Measurements from ENCODE around the gene INPP4B. TPM values are rescaled to one million over a fixed set of nuclear protein-coding genes. Genes with fewer than 3 reads are reported as not detected.

INPP4B gene
- total RNA-seq, 1 experiment from 2014 or later = 0.07 TPM

DNA sequence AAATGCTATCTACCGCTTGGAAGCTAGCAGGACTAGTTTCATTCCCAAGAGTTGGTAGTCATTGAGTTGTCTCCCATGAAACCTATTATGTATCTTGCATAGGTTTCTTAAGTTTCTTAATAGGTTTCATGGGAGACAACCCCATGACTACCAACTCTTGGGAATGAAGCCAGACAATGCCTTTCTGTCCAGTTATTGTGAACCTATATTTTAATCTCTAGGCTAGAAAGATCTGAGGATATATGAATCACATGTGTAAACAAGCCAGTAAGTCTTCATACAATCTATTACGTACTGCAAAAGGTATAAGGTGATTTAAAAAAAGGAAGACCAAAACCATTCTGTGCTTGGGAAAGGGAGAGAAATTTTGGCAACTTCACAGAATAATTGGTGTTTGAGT, 162.6 kb downstream of the INPP4B start:
- Mint-ChIP-seq H3K27ac (no peak overlapping the region), H3K36me3 (ENCODE audit: insufficient read depth in 1 of 3, low read depth in 3 of 3) (no peaks in the 10 kb centered on the region), H3K27me3 (ENCODE audit: low read depth) (no peaks in the 10 kb centered on the region), H3K9me3 (no peaks in the 10 kb centered on the region), H3K4me3 (no peak overlapping the region), H3K4me1 (no peaks in the 10 kb centered on the region)
- Histone ChIP-seq H3K9me3 (ENCODE audit: control insufficient read depth, low read depth, low read length) (no peaks in the 10 kb centered on the region), H3K4ac (ENCODE audit: low read depth, low read length) (no peak overlapping the region), H3K27ac (ENCODE audit: insufficient read length, low read depth, low read length) (no peak overlapping the region), H2BK20ac (ENCODE audit: low read depth, low read length, poor library complexity, severe bottlenecking) (no peak overlapping the region), H2BK5ac (ENCODE audit: insufficient read length, low read length) (no peak overlapping the region), H3K79me2 (ENCODE audit: insufficient read depth, low read length) (no peaks in the 10 kb centered on the region), H3K79me1 (ENCODE audit: insufficient read depth, low read depth, low read length, poor library complexity, severe bottlenecking) (no peaks in the 10 kb centered on the region), H3K23me2 (ENCODE audit: insufficient read length, low read depth, low read length, poor library complexity, severe bottlenecking) (no peaks in the 10 kb centered on the region), H2BK120ac (ENCODE audit: low read depth, low read length, poor library complexity, severe bottlenecking) (no peak overlapping the region), H2BK12ac (ENCODE audit: insufficient read length, low read depth, low read length) (no peak overlapping the region), H4K5ac (ENCODE audit: insufficient read length, low read depth, low read length) (no peak overlapping the region), H3K27me3 (ENCODE audit: insufficient read depth, low read length) (no peaks in the 10 kb centered on the region), H4K91ac (ENCODE audit: insufficient read length, low read depth, low read length) (no peak overlapping the region), H3K18ac (ENCODE audit: insufficient read length, low read depth, low read length) (no peak overlapping the region), H3K4me2 (ENCODE audit: insufficient read depth, insufficient read length, low read length) (no peak overlapping the region), H2AK5ac (ENCODE audit: insufficient read length, low read length) (no peak overlapping the region), H3K14ac (ENCODE audit: insufficient read depth, low read length) (no peak overlapping the region), H4K8ac (replicated peaks; ENCODE audit: insufficient read length, low read depth, low read length) (no peak overlapping the region), H3K9ac (ENCODE audit: extremely low read depth, insufficient read length, low read length) (no peak overlapping the region), H3K4me1 (ENCODE audit: insufficient read depth, low read length) (no peaks in the 10 kb centered on the region), H3K23ac (ENCODE audit: insufficient read length, low read depth, low read length) (no peak overlapping the region), H4K20me1 (ENCODE audit: control insufficient read depth, insufficient read depth, insufficient read length) (no peaks in the 10 kb centered on the region), H2BK15ac (ENCODE audit: low read depth, low read length) (no peak overlapping the region), H2AFZ (ENCODE audit: low read length) (no peak overlapping the region), H3T11ph (ENCODE audit: low read length) (no peak overlapping the region), H3K56ac (ENCODE audit: insufficient read length, low read depth, low read length) (no peak overlapping the region)
- TF ChIP-seq, protein P1, sequence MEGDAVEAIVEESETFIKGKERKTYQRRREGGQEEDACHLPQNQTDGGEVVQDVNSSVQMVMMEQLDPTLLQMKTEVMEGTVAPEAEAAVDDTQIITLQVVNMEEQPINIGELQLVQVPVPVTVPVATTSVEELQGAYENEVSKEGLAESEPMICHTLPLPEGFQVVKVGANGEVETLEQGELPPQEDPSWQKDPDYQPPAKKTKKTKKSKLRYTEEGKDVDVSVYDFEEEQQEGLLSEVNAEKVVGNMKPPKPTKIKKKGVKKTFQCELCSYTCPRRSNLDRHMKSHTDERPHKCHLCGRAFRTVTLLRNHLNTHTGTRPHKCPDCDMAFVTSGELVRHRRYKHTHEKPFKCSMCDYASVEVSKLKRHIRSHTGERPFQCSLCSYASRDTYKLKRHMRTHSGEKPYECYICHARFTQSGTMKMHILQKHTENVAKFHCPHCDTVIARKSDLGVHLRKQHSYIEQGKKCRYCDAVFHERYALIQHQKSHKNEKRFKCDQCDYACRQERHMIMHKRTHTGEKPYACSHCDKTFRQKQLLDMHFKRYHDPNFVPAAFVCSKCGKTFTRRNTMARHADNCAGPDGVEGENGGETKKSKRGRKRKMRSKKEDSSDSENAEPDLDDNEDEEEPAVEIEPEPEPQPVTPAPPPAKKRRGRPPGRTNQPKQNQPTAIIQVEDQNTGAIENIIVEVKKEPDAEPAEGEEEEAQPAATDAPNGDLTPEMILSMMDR (conservative IDR thresholded peaks at IDR 0.05) = no peak
- no peak for DNase-seq
- WGBS (ENCODE audit: extremely low coverage, insufficient read length, low lambda C conversion rate) = no CpG with 5 or more reads among the region's 2 CpGs

All from H9 (cell line).